ENCODE measurements around the gene TRIM52.

GRCh38 chr5:181235689-181236366, 25.1 kb downstream of the TRIM52 start:
- no peak for TF ChIP-seq GATA2 (IDR thresholded peaks at IDR 0.05; ENCODE audit: low read depth, low read length)
- TF ChIP-seq GATA3 (IDR thresholded peaks at IDR 0.05; ENCODE audit: low read depth, low read length), result no peak
